ENCODE measurements around the gene L3MBTL3.
"Not testable (repeated sequence)": the region's sequence is repeated elsewhere in the genome, so short reads cannot be mapped to it uniquely, and the experiment has no call there.

L3MBTL3 gene

DNA sequence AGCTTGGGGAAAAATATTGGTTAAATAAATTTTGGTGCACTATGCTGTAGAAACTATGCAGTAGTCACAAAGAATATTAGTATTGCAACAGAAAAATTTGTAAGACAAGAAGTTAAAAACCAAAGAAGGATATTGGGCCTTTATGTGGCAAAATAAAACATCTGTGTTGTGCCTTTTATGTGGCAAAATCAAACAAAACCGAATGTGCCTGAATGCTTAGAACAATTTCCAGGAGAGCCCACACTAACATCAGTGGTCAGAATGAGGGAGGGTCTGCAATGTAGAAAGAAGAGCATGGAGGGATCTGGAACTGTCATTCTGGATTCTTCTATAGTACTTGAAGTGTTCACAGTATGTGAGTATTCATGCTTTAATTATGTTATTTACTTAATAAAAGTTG is 75.2 kb downstream of the L3MBTL3 start:
- no peak for DNase-seq

- DNase-seq = no peak
These were observed 79.9 kb downstream of the L3MBTL3 start for GRCh38 chr6:130098317-130098716.

DNA sequence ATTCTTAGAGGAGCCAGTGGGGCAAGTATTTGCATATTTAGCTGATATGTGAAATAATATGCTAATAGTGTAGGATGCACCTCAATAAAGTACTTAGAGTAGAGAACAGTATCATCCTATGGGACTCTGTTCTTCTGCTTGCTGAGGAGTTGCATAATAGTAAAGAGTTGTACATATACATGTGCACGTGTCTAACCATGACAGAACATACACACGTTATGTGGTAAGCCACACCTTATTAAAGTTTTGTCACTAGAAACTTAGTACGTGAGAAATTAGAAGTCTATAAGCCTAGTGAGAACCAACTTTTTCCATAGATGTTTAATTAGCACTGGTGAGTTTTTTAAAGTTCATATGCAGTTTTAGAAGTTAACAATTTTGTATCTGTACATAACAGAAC is 80.7 kb downstream of the L3MBTL3 start:
- DNase-seq = no peak

- no peak for DNase-seq
These were observed 87.8 kb downstream of the L3MBTL3 start for GRCh38 chr6:130105996-130106704.

DNA sequence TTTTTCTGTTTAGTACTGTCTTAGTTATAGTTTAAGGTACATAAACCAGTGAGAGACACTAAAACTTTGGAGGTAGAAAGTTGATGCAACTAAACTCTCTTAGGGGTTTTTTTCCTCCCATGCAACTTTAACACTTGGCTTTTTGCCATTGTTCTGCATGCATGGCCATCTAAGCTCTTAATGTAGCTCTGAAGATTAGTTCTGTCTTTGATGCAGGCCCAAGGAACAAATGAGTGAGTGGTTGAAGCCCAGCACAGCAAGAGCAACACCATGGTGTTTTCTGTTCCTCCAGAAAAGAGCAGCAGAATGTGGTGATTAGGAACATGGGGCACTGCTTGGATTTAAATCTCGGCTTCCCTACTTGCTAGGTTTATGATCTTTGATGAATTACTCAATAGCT is 89.3 kb downstream of the L3MBTL3 start:
- DNase-seq = no peak

DNA sequence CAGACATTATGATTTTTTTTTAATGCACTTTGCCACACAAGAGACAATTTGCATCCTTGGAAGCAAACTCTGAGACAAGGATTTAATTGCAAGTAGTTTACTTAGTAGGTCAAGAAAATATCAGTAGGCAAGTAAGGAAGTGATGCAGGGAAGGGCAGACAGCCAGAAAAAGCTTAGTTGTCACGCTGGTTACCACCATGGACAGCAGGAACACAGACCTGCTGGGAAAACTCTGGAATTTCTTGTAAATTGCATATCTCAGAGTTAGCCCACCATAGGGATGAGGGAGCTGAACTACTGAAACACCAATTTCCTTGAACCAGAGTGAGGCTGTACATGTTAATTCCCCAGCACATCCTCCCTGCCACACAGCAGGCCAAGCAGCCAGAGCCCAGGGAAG is 92.7 kb downstream of the L3MBTL3 start:
- DNase-seq = no peak

DNA sequence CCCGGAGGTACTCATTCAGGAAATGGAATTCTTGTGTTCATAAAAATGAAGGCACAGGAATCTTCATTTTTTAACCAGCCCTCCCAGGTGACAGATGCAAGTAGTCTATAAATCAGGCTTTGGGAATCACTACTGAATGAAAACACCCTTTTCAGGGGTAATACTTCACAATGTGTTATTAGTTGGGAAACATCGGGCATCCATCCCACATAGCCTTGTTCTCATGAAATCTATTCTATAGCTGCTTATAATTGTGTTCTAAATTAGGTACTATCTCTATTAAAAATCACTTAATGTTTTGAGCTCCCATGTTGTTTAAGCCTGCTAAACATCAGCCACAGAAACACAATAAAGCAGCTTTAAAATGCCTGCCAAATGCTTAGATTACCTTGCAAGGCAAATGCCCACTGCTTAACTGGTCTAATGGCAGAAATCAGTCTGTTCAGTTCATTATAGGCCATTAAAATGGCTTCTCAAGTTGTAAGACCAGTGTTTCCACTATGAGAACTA is 94.9 kb downstream of the L3MBTL3 start:
- no peak for DNase-seq

GRCh38 chr6:130115036-130115435 is 96.7 kb downstream of the L3MBTL3 start:
- no peak for DNase-seq

GRCh38 chr6:130116273-130116672 is 97.9 kb downstream of the L3MBTL3 start:
- no peak for DNase-seq

DNA sequence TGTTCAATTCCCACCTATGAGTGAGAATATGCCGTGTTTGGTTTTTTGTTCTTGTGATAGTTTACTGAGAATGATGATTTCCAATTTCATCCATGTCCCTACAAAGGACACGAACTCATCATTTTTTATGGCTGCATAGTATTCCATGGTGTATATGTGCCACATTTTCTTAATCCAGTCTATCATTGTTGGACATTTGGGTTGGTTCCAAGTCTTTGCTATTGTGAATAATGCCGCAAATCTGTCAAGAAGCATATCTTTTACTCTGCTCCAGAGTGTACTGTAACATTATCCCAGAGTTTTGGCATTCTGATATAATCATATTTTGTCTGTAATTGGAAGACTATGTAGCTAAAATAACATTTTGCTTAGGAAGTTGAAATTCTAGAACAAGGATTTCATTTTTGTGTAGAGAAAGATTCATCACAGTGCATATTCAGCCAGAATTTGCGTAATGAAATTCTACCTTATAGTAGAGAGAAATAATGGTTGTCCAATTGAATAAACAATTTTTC is 98.9 kb downstream of the L3MBTL3 start:
- not testable (repeated sequence) for DNase-seq

DNA sequence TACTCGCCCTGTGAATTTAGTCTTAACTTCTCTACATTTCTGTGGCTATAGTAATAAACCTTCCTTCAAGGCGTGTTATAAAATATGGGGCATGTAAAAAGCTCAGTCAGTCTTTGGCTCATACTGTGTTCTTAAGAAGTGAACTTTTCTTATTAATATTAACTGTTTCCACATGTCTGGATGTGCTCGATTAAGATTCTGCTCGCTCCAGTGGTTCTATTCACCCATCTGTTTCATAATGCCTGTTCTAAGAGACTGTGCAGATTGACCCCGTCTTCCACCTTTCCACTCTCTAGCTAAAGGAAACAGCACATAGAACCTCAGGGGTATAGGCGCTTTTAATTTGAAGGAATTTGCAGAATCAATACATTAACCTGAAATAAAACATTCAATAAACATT is 99.9 kb downstream of the L3MBTL3 start:
- no peak for DNase-seq

DNA sequence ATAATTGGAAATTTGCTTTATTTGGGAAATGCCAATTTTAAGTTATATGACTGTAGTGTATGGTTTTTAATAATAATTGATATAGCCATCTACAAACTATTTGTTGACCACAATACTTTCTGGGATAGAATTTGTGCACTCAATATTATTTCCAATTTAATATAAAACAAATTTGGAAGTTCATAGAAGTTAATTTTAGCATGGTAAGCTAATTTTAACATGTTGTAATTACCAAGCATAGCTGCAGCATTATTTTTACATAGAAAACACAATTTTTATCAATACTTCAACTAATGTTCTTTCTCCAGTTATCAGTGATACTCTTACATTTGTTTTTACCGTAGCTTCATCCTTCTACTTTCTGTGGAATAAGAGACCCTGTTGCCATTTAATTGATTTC is 100.8 kb downstream of the L3MBTL3 start:
- no peak for DNase-seq

GRCh38 chr6:130120731-130121130 is 102.3 kb downstream of the L3MBTL3 start:
- DNase-seq = no peak

GRCh38 chr6:130122243-130122642 is 103.9 kb downstream of the L3MBTL3 start:
- no peak for DNase-seq

DNA sequence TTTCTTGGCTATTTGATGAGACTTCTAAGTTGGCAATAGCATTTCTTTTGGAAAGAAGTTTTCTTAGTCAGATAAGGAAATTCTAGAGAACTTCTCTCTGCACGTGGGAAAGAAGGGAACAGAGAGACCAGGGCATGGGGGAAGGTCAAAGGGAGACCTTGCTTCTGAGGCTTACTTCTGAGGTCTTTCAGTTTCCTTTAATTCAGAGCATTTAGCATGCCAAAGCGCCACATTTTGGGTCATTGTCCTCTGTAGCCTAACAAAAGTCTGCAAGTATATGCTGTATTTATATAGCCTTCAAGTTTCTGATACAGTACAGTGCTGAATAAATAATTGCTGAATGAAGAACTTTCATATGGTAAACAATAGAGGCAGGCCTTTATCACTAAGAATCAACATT is 108.8 kb downstream of the L3MBTL3 start:
- DNase-seq = no peak

DNA sequence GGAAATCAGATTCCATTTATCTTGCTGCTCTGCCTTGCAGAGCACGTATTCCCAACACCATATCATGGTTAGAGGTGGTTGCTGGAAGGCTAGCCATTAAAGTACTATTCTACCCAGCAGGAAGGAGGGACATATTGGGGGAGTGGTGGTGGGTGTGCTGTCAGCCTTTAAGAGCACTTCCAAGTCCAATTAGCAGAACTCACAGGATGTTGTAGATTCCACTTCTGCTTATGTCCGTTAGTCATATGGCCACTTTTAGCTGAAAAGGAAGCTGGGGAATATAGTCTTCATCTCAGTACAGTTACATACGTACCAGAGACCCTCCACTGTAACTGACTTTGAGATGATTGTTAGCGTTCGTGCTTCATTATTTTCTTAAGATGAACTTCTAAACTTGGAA is 109.9 kb downstream of the L3MBTL3 start:
- no peak for DNase-seq

DNA sequence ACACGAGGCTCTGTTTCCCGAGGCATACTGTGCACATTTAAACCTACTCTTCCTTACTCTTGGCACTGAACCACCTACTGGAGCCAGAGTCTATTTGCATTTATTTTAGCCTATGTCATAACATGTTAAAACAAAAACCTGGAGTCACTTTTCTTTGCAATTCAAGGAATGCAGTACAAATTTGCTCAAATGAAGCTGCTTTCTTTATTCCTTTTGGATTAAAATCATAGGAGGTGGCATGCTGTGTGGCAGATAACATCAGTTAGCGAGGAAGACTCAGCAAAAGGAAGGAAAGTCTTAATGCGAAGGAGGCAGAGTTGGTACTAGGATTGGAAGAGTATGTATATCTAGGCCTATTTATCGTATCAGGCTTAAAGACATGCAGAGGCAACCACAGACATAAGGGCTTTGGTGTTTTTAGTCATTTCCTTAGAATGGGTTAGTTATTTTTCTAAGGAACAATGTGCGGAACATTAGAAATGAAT is 111.4 kb downstream of the L3MBTL3 start:
- no peak for DNase-seq

GRCh38 chr6:130132286-130132701 is 113.9 kb downstream of the L3MBTL3 start:
- DNase-seq = no peak

- DNase-seq = no peak
These were observed 116.2 kb downstream of the L3MBTL3 start for GRCh38 chr6:130134582-130134981.

DNA sequence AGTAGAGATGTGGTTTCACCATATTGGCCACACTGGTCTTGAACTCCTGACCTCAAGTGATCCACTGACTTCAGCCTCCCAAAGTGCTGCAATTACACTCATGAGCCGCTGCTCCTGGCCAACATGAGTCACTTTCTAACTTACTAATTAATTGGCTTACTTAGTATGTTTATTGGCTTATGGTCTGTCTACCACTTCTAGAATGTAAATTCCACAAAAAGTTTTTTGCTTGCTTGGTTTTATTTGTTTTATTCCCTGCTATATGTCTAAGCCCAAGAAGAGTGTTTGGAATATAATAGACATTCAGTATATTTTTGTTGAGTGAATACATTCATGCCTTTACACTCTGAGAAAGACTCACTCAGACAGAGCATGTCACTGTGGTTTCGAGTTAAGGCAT is 118.4 kb downstream of the L3MBTL3 start:
- no peak for DNase-seq

GRCh38 chr6:130138116-130138908 is 119.9 kb downstream of the L3MBTL3 start:
- no peak for DNase-seq

DNA sequence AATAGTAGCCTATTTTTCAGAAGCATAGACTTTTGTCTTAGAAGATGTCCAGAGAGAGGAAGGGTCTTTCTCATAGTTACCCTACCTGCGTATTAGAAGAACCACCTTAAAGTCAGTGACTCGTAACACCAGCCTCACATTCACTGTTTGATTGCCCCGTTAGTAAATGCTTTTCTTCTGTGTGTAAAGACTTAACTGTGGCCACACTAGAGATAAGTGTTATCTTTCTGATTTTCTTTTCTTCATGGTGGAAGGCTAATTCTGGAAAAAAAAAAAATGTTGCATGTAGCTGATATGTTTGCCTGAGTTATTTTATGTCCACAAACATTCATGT is 120.5 kb downstream of the L3MBTL3 start:
- no peak for DNase-seq

DNA sequence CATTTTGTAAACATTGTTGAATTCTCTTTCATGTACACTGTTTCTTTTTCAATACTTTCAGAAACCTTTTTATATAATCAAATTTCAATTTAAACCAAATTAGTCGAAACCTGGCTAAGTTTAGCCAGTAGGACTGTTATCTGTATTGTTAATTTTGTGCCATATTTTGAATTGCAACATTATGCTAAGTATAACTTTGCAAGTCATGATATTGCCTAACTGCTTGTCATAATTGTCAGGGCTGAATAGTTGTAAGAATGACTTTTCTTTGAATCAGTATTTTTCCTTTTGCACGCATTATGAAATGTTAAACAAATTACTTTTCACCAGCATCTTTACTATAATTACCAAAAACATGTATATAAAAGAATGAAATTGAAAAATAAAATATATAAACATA is 121.7 kb downstream of the L3MBTL3 start:
- no peak for DNase-seq

DNA sequence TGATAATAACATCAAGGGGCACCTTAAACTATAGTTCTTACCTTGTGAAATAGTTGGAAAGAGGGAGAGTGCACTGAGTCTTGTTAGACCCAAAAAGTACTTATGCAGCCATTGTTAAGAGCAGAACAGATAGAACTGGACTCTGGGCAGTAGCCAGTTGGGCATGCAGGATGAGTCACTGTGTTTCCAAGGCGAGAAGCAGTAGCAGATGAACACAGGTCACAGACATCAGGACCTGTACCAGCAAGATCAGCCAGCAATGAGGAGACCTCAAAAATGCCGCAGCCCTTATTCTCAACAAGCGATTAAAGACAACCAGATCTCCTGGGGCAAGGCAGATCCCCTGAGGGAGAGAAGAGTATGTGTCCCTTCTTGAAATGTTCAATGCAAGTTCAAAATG is 125.3 kb downstream of the L3MBTL3 start:
- no peak for DNase-seq

Data from NCI-H748 treated with DMSO at 0.1 percent for 48 hours (cell line).